Measurements from ENCODE around the gene LRRC41. TPM values are rescaled to one million over a fixed set of nuclear protein-coding genes. Genes with fewer than 3 reads are reported as not detected.
"Not testable (repeated sequence)": the region's sequence is repeated elsewhere in the genome, so short reads cannot be mapped to it uniquely, and the experiment has no call there.

LRRC41 gene
- total RNA-seq, 1 donor from 2014 or later = 104 TPM

GRCh38 chr1:46236882-46237281 is 66.5 kb downstream of the LRRC41 start:
- no peak for DNase-seq (ENCODE audit: low read depth)
- no peak overlapping the region for H3K4me3 ChIP-seq (ENCODE audit: low read depth, low read length)
- no peak for TF ChIP-seq CTCF (conservative IDR thresholded peaks at IDR 0.05; ENCODE audit: low read depth, low read length)

GRCh38 chr1:46231231-46231630 is 72.2 kb downstream of the LRRC41 start:
- H3K4me3 ChIP-seq (ENCODE audit: low read depth, low read length); DNase-seq (ENCODE audit: low read depth): not testable (repeated sequence)

Other genes starting within 250 kb of the LRRC41 start
- gene PIK3R3, start 171.0 kb downstream of the LRRC41 start, total RNA-seq = 3.3 and 6.1 TPM in 2 replicates
- 71.6 and 117 TPM in 2 replicates for gene TSPAN1, start 128.5 kb downstream of the LRRC41 start, total RNA-seq
- gene P3R3URF, start 127.1 kb downstream of the LRRC41 start, total RNA-seq = not detected in 2 replicates
- gene POMGNT1, start 105.2 kb downstream of the LRRC41 start, total RNA-seq = 53.2 and 81.7 TPM in 2 replicates
- 2.9 and 3.9 TPM in 2 replicates for gene LURAP1, start 100.3 kb downstream of the LRRC41 start, total RNA-seq
- gene RAD54L, start 55.9 kb downstream of the LRRC41 start, total RNA-seq = 23.6 and 30.6 TPM in 2 replicates
- 545 and 884 TPM in 2 replicates for gene UQCRH, start 82 bp upstream of the LRRC41 start, total RNA-seq
- gene NSUN4, start 37.2 kb upstream of the LRRC41 start, total RNA-seq = 16.2 and 17.2 TPM in 2 replicates
- 4.3 and 12.8 TPM in 2 replicates for gene FAAH, start 90.7 kb upstream of the LRRC41 start, total RNA-seq
- gene DMBX1, start 186.2 kb upstream of the LRRC41 start, total RNA-seq = not detected in 2 replicates
- not detected in 2 replicates for gene KNCN, start 248.0 kb upstream of the LRRC41 start, total RNA-seq